ENCODE results near the gene FASN. TPM values are rescaled to one million over a fixed set of nuclear protein-coding genes. Genes with fewer than 3 reads are reported as not detected.

The FASN gene
- total and polyA plus RNA-seq, 2 of the 13 experiments (the other 11 are each of a cell fraction or from before 2014, with no cell fraction given), result 51.7 to 101 TPM

GRCh38 chr17:82076018-82076784 lies 21.8 kb downstream of the FASN start (continued):
- TF ChIP-seq, protein P1, sequence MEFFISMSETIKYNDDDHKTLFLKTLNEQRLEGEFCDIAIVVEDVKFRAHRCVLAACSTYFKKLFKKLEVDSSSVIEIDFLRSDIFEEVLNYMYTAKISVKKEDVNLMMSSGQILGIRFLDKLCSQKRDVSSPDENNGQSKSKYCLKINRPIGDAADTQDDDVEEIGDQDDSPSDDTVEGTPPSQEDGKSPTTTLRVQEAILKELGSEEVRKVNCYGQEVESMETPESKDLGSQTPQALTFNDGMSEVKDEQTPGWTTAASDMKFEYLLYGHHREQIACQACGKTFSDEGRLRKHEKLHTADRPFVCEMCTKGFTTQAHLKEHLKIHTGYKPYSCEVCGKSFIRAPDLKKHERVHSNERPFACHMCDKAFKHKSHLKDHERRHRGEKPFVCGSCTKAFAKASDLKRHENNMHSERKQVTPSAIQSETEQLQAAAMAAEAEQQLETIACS (CRISPR knock-in tag; IDR thresholded peaks at IDR 0.05), result no peak
- no peak for TF ChIP-seq POGZ (CRISPR knock-in tag; IDR thresholded peaks at IDR 0.05)
- TF ChIP-seq, protein P2, sequence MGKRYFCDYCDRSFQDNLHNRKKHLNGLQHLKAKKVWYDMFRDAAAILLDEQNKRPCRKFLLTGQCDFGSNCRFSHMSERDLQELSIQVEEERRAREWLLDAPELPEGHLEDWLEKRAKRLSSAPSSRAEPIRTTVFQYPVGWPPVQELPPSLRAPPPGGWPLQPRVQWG (CRISPR knock-in tag; IDR thresholded peaks at IDR 0.05; ENCODE audit: borderline replicate concordance, low read depth), result no peak
- no peak for TF ChIP-seq SIX1 (CRISPR knock-in tag; IDR thresholded peaks at IDR 0.05; ENCODE audit: borderline replicate concordance)
- TF ChIP-seq PCBP2 (optimal IDR thresholded peaks at IDR 0.05; ENCODE audit: low read depth, low read length, poor library complexity, severe bottlenecking), result no peak
- no peak for TF ChIP-seq GLI4 (CRISPR knock-in tag; IDR thresholded peaks at IDR 0.05; ENCODE audit: borderline replicate concordance)
- TF ChIP-seq FIP1L1 (IDR thresholded peaks at IDR 0.05; ENCODE audit: borderline replicate concordance, insufficient read depth, low read depth, low read length), result 0 out of 2 replicates have a peak, but pooled peaks have one; percentile 44
- TF ChIP-seq, protein P3, sequence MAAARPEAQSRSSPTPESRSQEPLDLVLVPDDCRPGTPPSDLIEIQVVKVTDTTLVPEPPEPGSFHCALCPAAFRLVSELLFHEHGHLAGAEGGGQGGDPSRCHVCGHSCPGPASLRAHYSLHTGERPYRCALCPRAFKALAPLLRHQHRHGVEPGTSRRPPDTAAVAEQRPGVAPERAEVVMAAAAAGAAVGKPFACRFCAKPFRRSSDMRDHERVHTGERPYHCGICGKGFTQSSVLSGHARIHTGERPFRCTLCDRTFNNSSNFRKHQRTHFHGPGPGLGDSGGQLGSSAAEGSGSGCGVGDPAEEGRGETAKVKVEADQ (CRISPR knock-in tag; IDR thresholded peaks at IDR 0.05; ENCODE audit: borderline replicate concordance), result no peak
- no peak for TF ChIP-seq ZNF687 (CRISPR knock-in tag; IDR thresholded peaks at IDR 0.05)
- TF ChIP-seq FOSL1 (CRISPR knock-in tag; IDR thresholded peaks at IDR 0.05; ENCODE audit: borderline replicate concordance), result peak; percentile 24; the same call in 1 of the 2 replicates
- no peak for TF ChIP-seq SRSF9 (IDR thresholded peaks at IDR 0.05; ENCODE audit: borderline replicate concordance, insufficient read depth, low read depth, low read length, poor library complexity, severe bottlenecking)
- TF ChIP-seq SRSF4 (IDR thresholded peaks at IDR 0.05; ENCODE audit: low read depth, low read length, poor library complexity, severe bottlenecking), result peak; percentile 17
- no peak for TF ChIP-seq THYN1 (CRISPR knock-in tag; IDR thresholded peaks at IDR 0.05; ENCODE audit: borderline replicate concordance, low read depth)
- no peak for TF ChIP-seq ZNF780A (CRISPR knock-in tag; IDR thresholded peaks at IDR 0.05)
- no peak for TF ChIP-seq ZNF879 (CRISPR knock-in tag; IDR thresholded peaks at IDR 0.05)
- TF ChIP-seq, protein P4, sequence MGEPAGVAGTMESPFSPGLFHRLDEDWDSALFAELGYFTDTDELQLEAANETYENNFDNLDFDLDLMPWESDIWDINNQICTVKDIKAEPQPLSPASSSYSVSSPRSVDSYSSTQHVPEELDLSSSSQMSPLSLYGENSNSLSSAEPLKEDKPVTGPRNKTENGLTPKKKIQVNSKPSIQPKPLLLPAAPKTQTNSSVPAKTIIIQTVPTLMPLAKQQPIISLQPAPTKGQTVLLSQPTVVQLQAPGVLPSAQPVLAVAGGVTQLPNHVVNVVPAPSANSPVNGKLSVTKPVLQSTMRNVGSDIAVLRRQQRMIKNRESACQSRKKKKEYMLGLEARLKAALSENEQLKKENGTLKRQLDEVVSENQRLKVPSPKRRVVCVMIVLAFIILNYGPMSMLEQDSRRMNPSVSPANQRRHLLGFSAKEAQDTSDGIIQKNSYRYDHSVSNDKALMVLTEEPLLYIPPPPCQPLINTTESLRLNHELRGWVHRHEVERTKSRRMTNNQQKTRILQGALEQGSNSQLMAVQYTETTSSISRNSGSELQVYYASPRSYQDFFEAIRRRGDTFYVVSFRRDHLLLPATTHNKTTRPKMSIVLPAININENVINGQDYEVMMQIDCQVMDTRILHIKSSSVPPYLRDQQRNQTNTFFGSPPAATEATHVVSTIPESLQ (CRISPR knock-in tag; conservative IDR thresholded peaks at IDR 0.05), result no peak
- no peak; the same call in 1 of the 2 replicates for TF ChIP-seq ZNF263 (CRISPR knock-in tag; IDR thresholded peaks at IDR 0.05)
- TF ChIP-seq ZNF580 (CRISPR knock-in tag; IDR thresholded peaks at IDR 0.05; ENCODE audit: borderline replicate concordance, low read depth), result no peak
- peak; percentile 67; the same call in 1 of the 2 replicates for TF ChIP-seq TOPORS (CRISPR knock-in tag; IDR thresholded peaks at IDR 0.05)

All from HepG2 (cell line).